ENCODE data around the gene ZGPAT.

DNA sequence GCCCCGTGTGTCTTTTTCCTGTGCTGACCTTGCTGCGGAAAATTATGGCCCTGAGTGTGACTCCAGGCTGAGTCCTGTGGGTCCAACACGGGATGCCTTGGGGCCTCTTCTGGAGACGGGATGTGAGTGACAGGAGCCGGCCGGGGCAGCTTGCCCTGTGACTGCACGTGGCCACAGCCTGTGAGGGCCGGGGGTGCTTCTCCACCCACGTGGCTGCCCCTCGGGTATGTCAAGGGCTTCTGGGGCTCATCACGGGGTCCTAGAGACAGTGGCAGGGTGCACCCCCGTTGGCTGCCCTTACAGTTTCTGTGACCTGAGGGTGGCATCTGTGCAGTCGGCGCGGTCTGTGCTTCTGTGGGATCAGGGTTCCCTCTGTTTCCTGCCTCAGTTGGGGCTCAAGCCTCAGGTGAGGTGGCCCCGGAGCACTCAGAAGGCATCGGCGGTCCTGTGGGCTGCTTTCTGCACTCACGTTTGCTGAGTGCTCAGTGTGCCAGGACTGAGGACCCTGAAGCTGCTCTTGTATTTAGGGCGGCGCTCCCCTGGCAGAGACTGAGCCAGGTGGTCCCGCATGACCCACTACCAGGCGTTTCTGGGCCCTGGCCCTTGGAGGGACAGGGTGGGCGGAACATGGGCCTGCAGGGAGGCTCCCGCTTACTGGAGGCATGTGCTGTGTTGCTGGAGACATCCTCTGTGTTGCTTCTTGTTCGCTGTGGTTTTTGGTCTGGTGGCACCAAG, 44.3 kb upstream of the ZGPAT start:
- TF ChIP-seq GATA2 (IDR thresholded peaks at IDR 0.05; ENCODE audit: low read depth, low read length) (no peak), GATA3 (IDR thresholded peaks at IDR 0.05; ENCODE audit: low read depth, low read length) (no peak)

Measured in SH-SY5Y (cell line).